GM19463 (cell line): ENCODE measurements around the gene SLC25A42.

Source experiments
- ATAC-seq: cut with Tn5 transposase; IDR thresholded peaks from one replicate; pipeline ENCODE4 v1.9.1; 2021; ENCODE audit warnings: mild to moderate bottlenecking, moderate library complexity; ENCODE audit not compliant: unreplicated experiment

SLC25A42 gene

DNA sequence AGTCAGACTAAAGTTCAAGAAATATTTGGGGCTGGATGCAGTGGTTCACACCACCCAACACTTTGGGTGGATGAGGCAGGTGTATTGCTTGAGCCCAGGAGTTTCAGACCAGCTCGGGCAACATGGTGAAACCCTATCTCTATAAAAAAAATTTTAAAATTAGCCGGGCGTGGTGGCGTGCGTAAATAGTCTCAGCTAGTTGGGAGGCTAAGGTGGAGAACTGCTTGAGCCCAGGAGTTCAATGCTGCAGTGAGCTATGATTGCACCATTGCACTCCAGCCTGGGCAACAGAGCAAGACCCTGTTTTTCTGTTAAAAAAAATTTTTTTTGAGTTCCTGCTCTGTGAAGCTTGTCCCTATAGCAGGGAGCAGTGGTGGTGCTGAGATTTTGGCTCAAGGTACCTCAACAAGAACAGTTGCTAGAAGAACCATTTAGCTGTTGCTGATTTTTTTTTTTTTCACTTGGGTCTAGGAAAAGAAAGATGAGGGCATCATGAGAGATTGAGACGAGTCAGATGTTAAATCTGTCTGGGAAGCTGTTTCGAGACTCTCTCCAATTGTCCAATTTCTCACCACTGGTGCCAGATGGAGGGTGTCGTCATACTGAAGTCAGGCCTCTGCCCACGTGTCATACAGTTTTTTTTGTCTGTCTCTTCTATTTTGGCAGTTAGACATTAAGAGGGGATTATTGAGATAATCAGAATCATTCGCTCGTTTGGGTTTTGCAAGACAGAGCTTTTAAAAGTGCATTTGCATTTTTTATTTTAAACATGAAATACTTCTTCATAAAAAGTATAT lies 3.7 kb downstream of the SLC25A42 start:
- no peak for ATAC-seq

DNA sequence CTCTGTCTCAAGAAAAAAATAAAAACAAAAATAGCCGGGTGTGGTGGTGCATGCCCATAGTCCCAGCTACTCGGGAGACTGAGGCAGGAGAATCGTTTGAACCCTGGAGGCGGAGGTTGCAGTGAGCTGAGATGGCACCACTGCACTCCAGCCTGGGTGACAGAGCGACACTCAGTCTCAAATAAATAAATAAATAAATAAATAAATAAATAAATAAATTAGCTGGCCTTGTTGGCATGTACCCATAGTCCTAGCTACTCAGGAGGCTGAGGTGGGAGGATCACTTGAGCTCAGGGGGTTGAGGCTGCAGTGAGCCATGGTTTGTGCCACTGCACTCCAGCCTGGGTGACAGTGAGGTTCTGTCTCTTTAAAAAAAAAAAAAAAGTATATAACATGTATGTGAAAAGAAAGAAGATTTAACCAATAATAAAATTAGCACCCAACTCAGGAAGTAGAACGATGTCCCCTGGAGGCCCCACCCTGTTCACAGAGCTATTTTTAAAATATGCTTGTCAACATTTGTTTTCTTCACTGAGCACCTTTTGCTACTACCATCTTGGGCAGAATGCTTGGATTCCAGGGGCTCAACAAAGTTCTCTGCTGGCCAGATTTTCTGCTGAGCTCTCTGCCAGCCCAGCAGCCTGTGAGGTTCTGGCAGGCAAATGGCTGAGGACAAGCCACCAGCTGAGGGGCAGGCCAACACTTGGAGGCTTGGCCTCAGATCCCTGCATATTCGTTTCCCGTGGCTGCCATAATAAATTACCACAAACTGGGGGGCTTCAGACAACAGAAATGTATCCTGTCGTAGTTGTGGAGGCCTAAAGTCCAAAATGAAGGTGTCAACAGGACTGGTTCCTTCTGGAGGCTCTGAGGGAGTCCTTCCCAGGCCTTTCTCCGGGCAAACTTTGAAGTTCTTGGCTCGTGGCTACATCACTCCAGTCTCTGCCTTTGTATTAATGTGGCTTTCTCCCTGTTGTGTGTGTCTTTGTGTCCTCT lies 5.2 kb downstream of the SLC25A42 start:
- ATAC-seq: no peak

DNA sequence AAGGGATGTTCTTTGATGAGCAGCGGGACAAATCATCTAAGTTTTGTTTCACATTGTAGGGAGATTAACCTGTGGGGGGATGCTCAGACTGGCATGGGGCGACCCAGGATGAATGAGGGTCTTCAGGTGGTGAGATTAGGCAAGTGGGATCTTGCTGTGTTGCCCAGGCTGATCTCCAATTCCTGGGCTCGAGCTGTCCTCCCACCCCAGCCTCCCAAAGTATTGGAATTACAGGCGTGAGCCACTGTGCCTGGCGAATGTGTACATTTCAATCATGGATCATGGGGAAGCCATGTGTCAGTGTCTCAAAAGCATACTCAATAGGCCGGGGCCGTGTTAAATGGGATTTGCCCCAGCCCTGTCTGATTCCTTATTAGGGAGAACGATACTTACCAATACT lies 8.1 kb downstream of the SLC25A42 start:
- ATAC-seq: no peak

DNA sequence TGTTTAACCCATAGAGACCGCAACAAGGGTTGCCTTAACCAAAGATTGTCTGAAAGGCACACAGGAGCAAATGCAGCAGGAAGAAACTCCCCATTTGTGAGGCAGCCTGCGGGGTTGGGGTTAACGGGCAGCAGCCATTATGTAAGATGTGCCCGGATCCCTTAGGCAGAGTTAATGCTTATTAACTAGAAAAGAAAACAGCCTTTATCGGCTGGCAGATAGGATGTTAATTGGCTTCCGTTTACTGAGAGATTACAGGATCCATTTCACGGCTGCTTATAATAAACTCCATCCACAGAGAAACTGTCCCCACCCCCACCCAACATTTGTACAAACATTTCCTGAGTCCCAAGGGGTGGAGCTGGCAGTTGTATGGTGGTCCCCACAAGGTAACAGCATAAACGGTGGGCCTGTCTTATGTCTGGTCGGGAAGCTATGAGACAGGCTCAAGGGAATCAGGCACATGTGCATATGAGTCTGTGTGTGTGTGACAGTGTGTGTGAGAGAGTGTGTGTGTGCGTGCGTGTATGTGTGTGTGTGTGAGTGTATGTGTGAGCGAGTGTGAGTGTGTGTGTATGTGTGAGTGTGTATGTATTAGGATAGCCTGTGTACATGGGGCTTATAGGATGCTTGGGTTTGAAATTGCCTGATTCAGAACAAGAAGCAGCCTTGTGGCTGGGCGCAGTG lies 10.5 kb downstream of the SLC25A42 start:
- ATAC-seq: no peak

DNA sequence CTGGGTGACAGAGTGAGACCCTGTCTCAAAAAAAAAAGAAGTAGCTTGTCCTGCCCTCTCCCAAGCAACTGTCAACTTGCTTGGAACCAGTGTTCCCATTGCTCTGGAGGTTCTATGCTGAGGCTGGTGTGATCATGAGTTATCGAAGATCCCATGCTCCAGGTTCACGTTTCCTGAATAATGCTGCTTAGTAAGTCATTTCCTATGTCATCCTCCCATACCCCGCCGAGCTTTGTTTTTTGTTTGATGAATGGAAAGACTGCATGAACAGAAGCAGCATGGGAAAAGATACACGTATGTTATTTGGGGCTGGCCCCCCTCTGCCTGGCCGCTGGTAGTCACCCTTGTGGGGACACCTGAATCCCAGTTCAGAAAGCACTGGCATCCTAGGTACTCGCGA lies 11.3 kb downstream of the SLC25A42 start:
- no peak for ATAC-seq

DNA sequence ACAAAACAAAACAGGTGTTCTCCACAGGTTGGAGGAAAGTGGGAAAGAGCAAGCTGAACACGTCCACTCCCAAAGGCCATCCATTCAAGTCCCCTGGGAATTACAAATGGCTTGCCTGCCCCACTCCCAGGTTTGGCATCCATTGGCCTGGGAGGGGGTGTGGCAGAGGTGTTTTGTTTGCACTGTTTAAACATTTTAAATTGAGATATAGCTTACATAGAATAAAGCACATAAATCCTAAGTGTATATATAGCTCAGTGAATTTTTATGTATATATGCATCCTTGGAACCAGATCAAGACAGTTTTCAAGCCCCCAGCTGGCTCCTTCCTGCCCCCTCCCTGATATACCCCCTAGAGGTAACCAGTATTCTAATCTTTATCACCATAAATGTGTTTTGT lies 12.7 kb downstream of the SLC25A42 start:
- ATAC-seq: no peak

DNA sequence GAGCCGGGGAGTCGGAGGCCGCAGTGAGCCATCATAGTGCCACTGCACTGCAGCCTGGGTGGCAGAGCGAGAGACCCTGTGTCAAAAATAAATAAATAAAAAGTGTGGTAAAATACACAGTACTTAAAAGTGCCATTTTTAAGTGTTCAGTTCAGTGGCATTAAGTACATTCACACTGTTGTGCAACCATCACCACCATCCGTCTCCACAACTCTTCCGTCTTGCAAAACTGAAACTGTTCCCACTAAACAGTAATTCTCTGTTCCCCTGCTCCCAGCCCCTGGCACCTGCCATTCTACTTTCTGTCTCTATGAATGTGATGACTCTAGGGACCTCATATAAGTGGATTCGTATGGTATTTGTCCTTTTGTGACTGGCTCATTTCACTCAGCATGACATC lies 13.3 kb downstream of the SLC25A42 start:
- ATAC-seq: no peak

DNA sequence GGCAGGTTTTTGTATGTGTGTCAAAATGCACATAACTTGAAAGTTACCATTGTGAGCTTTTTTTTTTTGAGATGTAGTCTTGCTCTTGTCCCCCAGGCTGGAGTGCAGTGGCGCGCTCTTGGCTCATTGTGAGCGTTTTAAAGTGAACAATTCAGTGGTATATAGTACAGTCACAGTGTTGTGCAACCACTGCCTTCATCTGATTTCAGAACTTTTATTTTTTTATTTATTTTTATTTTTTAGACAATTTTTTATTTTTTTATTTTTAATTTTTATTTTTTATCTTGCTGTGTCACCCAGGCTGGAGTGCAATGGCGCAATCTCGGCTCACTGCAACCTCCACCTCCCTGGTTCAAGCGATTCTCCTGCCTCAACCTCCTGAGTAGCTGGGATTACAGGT lies 15.0 kb downstream of the SLC25A42 start:
- no peak for ATAC-seq

DNA sequence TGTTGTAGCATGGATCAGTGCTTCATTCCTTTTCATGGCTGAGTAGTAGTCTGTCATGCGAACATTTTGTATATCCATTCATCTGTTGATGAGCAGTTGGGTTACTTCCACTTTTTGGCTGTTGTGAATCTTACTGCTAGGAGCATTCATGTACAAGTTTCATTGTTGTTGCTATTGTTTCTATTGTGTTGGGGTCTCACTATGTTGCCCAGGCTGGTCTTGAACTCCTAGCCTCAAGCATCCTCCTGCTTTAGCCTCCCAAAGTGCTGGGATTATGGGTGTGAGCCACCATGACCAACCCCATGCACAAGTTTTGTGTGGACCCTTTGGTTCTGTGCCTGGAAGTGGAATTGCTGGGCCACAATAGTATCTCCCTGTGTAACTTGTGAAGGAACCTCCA lies 15.8 kb downstream of the SLC25A42 start:
- no peak for ATAC-seq

DNA sequence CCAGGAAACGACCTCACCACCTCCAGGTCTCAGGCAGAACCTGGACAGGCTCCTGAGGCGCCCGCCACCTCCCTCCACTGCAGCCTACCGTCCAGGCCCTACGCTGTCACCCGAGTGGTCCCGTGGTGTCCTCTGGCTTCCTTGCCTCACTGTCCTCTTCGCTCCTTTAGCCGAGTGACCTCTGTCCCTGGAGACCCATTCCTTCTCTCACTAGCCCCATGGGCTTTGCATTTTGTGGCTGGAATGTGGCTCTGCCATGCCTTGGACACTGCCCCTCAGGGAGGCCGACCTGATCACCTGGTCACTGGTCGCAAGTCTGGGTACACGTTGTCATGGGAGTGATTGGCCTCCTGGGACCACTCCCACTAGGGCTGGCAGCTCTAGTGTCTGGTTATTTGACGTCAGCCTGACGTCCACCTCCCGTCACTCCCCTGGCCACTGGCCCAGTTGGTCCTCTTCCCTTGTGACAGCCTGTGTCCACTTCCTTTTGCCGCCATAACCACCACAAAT lies 17.9 kb downstream of the SLC25A42 start:
- ATAC-seq: no peak

DNA sequence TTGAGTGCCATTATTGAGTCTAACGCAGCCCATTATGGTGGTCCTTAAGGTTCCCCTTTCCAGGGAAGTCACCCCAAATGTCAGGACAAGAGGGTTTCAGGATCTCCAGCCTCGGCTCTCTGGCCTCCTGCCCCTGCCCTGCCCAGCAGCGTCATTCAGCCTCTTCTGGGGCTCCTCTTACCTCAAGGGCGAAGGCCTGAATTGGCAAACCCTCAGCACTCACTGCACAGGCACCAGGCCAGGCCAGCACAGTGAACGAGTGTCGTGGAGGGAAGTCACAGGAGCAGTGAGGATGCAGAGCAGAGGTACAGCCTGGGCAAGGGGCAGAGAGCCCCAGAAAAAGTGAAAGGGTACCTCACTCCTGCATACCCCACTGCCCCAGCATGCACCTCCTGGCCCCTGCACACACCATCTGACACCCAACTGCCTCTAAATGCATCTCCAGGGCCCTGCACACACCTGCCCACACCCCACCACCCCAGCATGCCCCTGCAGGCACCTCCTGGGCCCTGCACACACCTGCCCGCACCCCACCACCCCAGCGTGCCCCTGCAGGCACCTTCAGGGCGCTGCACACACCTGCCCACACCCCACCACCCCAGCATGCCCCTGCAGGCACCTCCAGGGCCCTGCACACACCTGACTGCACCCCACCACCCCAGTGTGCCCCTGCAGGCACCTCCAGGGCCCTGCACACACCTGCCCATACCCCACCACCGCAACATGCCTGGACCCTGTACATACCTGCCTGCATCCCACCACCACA lies 19.8 kb downstream of the SLC25A42 start:
- ATAC-seq: no peak

DNA sequence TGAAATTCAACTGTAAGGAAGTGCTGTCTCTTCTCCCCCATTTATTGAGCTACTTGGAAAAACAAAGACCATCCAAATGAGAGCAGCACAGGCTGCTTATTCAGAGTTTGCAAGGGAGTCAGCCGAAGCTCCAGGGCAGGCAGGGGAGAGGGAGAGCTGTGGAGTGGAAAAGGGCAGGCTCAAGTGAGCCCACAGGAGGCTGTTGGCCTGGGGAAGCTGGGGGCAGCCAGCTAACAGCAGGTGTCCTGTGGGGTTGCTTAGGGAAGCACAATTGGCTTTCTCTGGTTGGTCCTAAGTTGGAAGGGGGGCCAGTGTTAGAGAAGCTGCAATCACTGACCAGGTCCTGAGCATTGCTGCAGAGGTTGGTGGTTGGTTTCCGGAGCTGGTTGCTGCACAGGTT lies 23.9 kb downstream of the SLC25A42 start:
- no peak for ATAC-seq

DNA sequence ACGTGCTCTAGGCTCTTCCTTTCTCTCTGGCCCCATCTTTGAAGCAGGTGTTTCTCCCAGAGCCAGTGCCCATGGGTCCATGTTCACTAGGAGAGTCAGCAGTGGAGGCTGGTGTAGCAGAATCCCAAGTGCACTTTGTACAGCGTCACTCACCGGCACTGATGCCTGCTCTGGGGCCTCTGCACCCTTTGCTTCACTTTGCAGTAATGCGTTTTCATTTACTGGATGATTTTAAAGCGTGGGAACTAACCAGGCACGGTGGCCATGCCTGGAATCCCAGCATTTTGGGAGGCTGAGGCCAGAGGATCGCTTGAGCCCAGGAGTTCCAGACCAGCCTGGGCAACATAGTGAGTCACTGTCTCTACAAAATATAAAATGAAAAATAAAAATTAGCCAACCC lies 30.7 kb downstream of the SLC25A42 start:
- ATAC-seq: no peak

DNA sequence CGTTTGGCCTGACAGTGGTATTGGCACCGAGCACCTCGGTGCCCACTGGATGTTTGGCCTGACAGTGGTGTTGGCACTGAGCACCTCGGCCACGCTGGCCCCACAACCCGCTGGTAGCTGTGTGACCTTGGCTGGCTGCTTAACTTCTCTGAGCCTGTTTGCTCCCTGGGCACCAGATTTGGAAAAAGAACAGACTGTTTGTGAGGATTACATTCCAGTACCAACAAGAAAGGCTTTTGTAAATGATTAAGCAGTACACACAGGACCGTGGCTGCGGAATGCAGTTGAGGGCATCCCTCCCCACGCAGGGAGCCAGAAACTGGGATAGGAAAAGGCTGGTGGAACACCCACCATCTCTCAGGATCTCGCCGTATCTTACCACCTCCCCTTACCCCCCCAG lies 31.9 kb downstream of the SLC25A42 start:
- no peak for ATAC-seq

DNA sequence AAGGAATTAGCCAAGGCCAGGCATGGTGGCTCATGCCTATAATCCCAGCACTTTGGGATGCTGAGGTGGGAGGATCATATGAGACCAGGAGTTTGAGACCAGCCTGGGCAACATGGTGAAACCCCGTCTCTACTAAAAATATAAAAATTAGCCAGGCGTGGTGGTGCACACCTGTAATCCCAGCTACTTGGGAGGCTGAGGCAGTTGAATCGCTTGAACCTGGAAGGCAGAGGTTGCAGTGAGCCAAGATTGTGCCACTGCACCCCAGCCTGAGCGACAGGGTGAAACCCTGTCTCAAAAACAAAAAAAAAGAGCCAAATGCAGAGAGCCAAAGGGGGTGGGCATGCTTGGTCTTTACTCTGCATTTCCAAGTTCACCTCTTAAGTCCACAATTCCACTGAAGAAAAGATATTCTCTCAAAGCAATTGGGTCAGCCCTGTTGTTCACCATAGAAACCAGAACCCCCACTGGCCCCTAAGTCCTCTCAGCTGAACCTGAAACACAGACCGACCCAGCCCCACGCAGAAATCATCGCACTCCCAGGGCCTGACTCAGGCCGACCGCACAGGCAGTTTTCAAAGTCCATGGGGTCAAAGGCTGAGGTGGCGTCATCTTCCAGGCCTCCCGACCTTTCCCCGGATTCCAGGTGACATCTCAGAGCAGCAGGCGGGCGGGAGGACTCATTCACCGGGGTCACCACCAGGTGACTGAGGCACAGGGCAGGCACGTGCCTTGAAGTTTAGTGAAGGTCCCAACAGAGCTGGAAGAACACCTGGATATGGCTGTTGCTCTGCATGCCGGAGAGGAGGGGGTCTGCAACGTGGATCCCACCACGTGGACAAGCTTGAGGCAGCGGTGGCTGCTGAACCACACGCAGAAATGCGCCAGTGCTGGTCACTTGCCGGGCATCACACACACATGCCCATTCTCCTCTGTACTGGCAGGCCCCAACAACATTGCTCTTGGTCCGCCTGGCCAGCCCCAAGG lies 33.1 kb downstream of the SLC25A42 start:
- ATAC-seq: no peak

DNA sequence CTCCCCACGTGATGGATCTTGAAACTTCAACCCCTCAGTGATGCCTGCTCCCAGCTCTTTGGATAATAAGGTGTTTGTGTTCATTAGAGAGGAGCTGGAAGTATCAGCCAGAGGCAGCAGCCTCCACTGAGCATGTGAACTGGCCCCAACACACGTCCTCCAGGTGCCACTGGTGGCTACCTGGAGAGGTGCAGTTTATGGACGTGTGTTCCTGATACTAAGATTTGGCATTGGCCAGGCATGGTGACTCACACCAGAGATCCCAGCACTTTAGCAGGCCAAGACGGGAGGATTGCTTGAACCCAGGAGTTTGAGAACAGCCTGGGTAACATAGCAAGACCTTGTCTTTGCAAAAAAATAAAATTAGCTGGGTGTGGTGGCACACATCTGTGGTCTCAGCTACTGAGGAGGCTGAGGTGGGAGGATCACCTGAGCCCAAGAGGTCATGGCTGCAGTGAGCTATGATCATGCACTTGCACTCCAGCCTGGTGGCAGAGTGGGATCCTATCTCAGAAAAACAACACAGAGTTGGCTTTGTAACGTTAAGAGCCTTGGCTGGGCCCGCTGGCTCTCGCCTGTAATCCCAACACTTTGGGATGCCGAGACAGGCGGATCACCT lies 34.4 kb downstream of the SLC25A42 start:
- no peak for ATAC-seq

DNA sequence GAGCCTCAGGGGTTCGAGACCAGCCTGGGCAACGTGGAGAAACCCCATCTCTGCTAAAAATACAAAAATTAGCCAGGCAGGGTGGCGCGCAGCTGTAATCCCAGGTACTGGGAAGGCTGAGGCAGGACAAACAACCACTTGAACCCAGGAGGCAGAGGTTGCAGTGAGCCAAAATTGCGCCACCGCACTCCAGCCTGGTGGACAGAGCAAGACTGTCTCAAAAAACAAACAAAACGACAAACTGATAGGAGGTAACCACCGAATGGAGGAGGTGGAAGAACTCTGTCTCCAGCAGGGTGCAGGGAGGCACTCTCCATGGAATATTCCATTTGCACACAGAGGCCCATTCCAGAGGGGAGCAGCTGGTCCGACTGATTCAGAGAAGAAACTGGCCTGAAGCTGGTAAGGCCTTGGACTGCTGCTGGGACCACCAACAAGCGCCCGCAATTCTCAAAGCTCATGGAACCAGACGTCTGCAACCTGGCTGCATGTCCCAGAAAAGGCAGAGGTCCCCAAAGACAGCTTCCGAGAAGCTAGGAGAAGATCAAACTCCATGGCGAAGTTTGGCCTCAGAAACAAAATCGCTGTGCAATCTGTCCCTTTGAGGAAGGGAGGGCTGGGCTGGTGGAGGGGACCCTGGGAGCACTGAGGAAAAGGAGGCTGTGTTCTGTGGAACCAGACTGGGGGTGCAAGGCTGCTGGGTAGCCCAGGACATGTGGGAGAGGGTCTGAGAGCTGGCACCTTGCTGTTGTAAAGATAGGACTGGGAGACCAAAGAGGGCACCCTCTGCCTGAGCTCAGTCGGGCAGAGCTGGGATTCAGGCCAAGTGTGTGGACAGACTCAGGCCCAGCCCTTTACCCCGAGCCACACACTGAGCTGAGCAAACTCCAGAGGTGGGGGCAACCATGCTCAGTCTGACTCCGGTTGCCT lies 35.2 kb downstream of the SLC25A42 start:
- no peak for ATAC-seq

DNA sequence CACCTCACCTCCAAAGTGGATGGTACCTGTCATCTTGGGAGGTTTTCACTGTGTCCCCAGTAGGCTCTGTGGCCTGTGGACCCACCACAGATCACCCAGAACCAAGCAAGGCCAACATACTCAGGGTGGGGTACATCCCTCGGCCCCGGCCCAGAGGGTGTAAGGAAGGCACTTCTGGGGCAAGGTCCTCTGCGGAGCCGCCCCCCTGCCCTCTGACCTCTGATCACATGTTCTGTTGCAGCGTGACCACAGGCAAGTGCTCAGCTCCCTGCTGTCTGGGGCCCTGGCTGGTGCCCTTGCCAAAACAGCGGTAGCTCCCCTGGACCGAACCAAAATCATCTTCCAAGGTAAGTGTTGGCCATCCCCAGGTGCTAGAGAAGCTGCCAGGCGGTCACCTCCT lies 37.7 kb downstream of the SLC25A42 start:
- no peak for ATAC-seq
